HK-2 (cell line): Measurements from ENCODE around the gene DSP.
A peak's percentile ranks its signal among the peaks of the same experiment; 100 is the strongest.

Source experiments
- DNase-seq: peaks from one replicate; pipeline ENCODE4 v3.0.0-alpha.2; 2018; ENCODE audit not compliant: unreplicated experiment

The DSP gene

DNA sequence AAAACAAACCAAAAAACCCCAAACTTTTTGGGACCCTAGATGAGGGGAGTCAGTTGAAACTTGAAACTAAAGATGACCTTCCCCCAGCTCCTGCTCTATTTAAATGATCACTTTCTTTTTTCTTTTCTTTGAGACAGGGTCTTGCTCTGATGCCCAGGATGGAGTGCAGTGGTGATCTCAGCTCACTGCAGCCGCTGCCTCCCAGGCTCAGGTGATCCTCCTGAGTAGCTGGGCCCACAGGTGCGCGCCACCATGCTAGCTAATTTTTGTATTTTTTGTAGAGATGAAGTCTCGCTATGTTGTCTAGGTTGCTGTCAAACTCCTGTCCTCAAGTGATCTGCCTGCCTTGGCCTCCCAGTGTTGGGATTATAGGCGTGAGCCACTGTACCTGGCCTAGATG, 7.3 kb upstream of the DSP start:
- no peak for DNase-seq

GRCh38 chr6:7535498-7535897, 6.0 kb upstream of the DSP start:
- DNase-seq, result no peak

- DNase-seq, result no peak
Measured at GRCh38 chr6:7537565-7538174, 3.8 kb upstream of the DSP start.

GRCh38 chr6:7538484-7538883, 3.0 kb upstream of the DSP start:
- DNase-seq, result no peak

- DNase-seq, result no peak
Measured at GRCh38 chr6:7540595-7540994, 876 bp upstream of the DSP start.

GRCh38 chr6:7542065-7542873, 798 bp downstream of the DSP start:
- DNase-seq, result peak; percentile 18

GRCh38 chr6:7542874-7543624, 1.6 kb downstream of the DSP start:
- peak; percentile 10 for DNase-seq

DNA sequence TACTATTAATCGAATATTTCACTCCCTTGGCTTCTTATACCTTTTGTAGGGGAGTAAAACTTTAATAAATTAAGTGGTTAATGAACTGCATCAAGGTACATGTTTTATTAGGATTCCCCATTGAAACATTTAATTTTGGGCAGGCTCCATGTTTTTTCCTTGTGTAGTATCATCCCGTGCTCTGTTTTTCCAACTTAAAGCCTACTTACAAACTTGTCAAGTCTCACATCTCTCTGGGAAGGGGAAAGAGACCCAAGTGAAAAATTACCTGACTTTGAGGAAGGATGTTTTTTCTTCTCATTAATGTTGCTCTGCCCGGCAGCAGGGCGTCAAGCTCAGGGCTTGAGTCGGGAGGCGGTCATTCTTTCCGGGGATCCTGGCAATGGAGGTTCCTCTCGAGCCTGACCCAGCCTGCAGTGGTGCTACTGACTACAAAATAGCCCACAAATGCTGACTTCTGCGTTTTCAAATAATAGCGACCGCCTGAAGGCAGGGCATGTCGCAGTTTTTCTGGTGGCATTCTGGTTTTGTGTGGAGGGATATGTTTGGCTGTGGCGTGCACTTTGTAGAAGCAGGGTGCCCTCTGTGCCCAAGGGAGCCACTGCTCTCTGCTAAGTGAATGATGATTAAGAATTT, 2.4 kb downstream of the DSP start:
- no peak for DNase-seq

- DNase-seq, result no peak
Measured at GRCh38 chr6:7544597-7544996, 3.1 kb downstream of the DSP start.

- no peak for DNase-seq
Measured at GRCh38 chr6:7545316-7546019, 4.0 kb downstream of the DSP start.

DNA sequence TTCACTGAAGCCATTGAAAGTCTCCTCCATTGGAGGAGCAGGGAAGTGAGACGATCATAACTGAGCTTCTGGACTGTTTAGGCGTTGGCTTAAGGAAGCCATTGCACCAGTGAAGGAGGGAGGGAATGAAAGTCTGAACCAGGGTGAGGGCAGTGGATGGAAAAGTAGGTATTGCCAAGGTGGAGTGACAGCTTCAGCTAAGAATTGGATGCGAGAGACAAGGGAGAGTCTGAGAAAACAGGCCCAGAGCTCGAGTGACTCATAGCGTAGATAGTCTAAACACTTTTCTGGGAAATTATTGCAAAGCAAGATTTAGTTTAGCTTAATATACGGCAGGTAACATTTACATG, 4.5 kb downstream of the DSP start:
- DNase-seq, result no peak

DNA sequence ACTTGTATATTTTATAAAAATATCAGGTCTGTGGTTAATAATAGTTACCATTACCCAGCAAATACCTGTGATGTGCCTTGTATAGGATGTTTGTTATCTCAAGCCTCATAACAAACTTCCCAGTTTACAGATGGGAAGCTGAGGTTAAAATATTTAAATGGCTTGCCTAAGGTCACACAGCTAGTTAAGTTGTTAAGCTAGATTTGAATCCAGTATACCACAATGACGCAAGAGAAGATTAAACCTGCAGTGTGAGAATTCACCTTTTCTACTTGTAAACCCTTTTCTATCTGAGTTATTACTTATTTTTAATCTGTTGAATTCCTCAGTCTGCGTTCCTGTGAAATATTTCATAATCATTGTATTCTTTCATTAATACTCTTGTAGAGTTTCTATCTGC, 4.9 kb downstream of the DSP start:
- no peak for DNase-seq

DNA sequence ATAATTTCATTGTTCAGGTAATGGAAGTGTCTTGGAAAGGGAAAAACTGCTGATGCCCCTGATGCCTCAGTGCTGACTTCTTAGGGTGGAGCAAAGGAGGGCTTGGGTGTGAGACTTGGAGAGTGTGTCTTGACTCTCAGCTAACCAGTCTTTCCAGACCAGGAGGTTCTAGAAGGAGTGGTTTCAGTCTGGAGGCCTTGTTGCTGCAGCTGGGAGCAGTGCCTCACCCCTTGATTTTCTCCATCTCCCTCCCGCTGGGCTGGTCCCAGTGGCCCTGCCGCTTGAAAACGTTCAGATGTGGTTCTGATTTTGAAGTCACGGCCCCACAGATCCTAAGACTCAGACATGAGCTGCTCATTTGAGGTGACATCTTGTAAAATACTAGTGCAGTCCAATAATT, 5.4 kb downstream of the DSP start:
- DNase-seq, result no peak

DNA sequence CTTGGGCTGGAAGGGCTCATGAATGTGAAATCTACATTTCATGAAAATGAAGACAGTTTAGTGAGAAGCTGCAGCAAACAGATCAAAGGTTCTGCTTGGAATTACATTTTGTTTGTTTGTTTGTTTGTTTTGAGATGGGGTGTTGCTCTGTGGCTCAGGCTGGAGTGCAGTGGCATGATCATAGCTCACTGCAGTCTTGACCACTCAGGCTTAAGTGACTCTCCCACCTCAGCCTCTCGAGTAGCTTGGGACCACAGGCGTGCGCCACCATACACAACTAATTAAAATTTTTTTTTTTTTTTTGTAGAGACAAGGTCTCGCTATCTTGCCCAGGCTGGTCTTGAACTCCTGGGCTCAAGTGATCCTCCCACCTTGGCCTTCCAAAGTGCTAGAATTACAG, 5.8 kb downstream of the DSP start:
- no peak for DNase-seq

DNA sequence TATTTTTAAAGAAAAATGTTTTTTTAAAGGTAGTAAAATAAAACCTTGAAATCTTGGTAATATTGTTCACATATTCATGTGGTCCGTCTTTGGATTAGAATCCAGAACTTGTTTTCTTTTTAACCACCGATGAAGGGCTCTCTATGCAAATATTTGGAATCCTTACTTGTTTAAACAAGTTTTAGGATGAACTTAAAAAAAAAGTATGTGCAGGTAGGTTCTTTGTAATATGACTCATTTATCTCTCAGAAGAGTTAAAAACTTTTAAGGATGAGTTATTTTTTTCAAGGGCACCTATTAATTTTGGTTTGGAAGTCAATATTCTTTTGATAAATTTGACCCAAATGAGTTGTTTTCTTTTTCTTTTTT, 8.9 kb downstream of the DSP start:
- DNase-seq, result no peak

DNA sequence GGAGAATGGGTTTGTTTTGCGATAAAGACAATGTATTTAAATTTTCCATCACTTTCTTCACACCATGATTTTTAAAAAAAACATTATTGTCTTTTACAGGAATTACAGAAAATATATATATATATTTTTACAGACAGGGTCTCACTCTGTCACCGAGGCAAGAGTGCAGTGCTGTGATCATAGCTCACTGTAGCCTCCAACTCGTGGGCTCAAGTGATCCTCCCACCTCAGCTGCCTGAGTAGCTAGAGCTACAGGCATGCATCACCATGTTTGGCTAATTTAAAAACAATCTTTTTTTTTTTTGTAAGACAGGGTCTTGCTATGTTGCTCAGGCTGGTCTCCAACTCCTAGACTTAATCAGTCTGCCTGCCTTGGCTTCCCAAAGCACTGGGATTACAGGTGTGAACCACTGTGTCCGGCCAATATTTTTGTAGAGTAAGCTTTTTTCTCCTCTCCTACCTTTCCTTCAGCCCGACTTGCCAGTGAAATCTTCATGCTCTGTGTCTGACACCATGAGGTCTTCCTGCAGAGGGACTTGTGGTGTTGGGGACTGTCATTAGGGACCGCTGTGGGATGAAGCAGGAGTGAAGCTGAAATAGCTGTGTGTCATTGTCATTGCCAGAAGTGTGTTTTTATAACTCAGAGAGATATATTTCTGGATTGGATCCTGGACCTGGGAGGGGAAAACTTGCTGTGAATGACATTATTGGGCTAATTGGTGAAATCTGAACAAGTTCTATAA, 13.2 kb downstream of the DSP start:
- no peak for DNase-seq

DNA sequence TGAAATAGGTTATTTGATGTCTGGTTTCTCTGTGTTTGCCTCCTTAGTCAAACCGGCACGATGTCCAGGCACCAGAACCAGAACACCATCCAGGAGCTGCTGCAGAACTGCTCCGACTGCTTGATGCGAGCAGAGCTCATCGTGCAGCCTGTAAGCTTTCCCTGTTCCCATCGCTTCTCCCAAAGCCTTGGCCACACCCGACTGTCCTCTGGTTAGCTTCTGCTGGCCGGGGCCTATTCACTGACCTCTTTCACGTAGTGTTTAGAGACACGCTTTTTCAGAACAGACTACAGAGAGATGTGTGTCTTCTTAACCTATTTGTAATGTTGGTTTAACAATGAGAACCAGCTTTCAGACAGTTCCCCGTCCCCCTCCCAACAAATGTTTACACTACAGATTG, 14.2 kb downstream of the DSP start:
- no peak for DNase-seq

DNA sequence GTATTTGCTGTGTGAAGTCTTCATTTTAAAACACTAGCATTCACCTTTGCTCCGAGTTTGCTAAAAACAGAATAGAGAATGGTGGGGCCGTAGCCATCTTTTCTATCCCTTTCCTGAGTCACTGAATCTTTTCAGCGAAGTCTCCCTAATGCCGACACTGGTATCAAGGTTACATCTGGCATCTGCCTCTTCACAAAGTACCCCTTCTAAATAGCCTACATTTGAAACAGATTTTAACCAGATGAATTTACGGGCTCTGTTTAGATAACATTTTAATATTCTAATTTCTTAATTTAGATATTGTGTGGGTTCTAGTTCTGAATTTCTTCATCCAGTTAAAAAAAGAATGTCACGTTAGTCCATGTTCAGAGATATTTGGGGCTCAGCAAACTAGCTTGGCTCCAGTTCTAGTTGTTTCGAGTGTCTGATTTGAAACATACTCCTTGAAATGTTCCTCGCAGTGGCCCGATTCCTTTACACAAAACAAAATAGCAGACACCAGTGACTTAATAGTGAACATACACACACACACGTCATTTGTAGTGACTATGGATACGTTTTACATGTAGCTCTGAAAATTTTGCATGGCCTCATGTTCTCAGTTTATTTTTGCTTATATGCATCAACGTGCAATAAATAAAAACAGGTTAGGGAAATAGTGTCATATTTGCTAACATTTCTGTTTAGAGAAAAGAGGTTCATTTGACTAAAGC, 15.1 kb downstream of the DSP start:
- DNase-seq, result no peak

DNA sequence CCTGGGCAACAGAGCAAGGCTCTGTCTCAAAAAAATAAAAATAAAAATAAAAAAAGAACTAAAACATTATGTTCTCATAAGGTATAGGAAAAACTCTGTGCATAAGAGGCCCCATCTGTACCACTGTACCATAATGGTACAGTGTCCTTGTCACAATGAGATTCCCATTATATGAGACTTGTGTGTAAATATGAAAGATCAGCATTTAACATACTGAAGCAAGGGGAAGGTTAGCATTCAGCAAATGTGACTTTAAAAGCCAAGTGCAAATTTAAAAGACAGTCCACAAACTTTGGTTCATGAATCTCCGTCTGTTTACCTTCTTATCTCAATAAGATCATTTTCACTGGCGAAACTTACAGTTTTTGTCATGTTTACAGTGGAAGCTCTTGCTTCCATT, 16.2 kb downstream of the DSP start:
- DNase-seq, result no peak

DNA sequence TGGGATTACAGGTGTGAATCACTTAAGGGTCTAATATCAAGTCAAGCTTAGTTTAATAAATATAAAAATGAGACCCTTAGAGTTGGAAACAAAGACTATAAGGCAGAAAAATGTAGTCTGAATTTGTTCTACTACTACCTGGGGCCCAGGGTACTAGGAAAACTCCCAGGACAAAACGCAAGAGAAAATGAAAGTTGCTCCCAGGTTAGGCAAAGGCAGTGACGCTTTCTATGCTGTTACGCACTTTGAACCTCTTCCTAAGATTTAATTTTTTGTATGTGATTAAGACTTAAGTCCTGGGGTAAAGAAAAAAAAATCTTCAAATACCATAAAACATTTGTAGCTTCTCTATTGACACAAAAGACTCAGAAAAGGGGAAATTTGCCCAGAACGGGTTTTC, 17.3 kb downstream of the DSP start:
- DNase-seq, result no peak

DNA sequence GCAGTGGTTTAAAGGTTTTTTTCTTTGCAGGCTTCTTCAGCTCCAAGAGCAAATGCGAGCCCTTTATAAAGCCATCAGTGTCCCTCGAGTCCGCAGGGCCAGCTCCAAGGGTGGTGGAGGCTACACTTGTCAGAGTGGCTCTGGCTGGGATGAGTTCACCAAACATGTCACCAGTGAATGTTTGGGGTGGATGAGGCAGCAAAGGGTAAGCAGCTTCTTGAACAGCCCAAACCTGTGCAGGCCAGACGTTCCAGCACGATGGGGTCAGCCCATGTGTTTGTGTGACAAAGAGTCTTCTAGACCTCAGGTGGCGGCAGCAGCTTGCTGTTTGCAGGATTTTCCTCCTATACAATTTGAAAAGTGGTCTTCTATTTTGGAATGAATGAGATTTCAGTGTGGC, 17.7 kb downstream of the DSP start:
- DNase-seq, result no peak
